ENCODE data around the gene NLGN3.

The NLGN3 gene

GRCh38 chrX:71144651-71145050 is at the start of gene NLGN3:
Gene NLGN3, plus strand, starts transcription at chrX:71144841. Its CDS starts 2,909 bp downstream, at chrX:71147750.
- no peak for DNase-seq (ENCODE audit: low read depth)

DNA sequence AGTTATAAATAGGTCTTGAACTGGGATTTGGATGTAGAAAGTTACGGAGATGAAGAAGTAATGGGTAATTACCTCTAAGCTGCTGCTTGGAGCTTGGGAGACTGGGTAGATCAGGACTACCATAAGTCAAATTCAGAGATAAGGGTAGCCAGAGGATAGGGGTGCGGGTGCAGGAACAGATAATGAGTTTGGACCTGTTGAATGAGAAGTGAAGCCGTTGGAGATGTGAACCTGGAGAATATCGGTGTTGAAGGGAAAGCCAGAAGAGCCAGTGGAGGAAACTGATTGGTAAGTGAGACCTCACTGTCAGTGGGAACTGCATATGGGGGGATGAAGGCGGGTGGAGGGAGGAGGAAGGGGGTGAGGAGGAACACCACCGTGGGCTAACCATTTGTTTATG is 49.6 kb upstream of the NLGN3 start:
- no peak for DNase-seq (ENCODE audit: low read depth)

- peak; percentile 82 for DNase-seq (ENCODE audit: low read depth)
Measured at GRCh38 chrX:71095555-71095980, 49.1 kb upstream of the NLGN3 start, which contains the start of gene FOXO4. Gene FOXO4, plus strand, starts transcription at chrX:71095851. Its CDS starts 678 bp downstream, at chrX:71096529.

- DNase-seq (ENCODE audit: low read depth), result peak; percentile 37
Measured at GRCh38 chrX:71095981-71096759, 48.5 kb upstream of the NLGN3 start.

- no peak for DNase-seq (ENCODE audit: low read depth)
Measured at GRCh38 chrX:71096760-71097032, 47.9 kb upstream of the NLGN3 start.

DNA sequence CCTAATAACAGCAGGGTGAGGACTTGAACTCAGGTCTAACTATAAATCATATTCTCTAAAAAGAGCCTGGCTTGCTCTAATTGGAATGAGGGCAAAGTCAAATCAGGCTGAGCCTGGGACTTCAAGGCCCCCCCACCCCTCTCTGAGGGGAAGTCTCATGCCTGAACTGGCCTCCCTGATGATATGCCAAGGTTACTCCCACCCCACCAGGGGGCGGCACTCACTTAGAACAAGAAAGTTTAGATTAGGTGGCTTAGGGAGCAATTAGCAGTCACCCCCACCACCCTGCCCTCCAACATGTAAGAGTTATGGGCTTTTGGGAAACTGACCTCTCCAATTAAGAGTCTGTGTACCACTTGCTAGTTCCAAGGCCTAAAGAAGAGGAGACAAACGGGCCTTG is 46.3 kb upstream of the NLGN3 start:
- peak; percentile 44 for DNase-seq (ENCODE audit: low read depth)

- no peak for DNase-seq (ENCODE audit: low read depth)
Measured at GRCh38 chrX:71098951-71099506, 45.6 kb upstream of the NLGN3 start.

DNA sequence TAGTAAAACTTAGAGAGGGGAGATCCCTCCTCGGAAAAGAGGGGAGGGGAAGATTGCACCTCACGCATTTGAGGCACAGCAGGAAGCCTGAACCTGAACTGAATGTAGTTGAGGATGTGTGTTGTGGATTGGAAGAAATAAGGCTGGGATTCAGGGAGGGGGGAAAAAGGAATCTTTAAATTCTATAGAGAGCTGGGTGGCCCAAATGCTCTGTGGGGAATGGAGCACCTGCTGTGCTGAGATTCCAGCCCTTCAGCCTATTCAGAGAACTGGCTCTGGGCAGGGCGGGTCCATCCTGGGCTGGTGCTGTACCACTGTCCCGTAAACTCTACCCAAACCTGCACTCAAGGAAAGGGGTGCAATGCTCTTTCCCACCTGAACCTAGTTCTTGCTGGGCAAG is 44.9 kb upstream of the NLGN3 start:
- no peak for DNase-seq (ENCODE audit: low read depth)

DNA sequence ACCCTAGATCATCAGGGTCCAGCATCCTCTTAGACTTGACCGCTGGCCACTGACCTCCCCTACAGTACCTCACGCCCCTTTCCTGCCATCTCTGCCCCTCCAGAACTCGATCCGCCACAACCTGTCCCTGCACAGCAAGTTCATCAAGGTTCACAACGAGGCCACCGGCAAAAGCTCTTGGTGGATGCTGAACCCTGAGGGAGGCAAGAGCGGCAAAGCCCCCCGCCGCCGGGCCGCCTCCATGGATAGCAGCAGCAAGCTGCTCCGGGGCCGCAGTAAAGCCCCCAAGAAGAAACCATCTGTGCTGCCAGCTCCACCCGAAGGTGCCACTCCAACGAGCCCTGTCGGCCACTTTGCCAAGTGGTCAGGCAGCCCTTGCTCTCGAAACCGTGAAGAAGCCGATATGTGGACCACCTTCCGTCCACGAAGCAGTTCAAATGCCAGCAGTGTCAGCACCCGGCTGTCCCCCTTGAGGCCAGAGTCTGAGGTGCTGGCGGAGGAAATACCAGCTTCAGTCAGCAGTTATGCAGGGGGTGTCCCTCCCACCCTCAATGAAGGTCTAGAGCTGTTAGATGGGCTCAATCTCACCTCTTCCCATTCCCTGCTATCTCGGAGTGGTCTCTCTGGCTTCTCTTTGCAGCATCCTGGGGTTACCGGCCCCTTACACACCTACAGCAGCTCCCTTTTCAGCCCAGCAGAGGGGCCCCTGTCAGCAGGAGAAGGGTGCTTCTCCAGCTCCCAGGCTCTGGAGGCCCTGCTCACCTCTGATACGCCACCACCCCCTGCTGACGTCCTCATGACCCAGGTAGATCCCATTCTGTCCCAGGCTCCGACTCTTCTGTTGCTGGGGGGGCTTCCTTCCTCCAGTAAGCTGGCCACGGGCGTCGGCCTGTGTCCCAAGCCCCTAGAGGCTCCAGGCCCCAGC is 43.8 kb upstream of the NLGN3 start:
- DNase-seq (ENCODE audit: low read depth), result no peak

DNA sequence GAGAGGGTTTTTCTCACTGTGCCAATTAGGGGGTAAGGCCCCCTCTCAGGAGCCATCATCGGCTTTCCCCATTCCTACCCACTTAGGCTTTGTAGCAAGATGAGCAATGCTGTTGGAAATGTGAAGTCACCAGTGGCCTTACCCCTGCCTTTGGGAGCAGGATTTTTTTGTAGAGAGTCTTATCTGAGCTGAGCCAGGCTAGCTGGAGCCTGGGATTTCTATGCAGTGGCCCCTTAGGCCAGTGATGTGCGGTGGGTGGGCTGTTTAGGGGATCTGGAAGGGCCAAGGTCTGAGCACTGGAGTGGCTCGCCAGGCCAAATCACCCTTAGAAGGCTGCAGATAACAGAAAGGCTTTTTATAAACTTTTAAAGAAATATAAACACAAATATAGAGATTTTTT is 42.3 kb upstream of the NLGN3 start:
- no peak for DNase-seq (ENCODE audit: low read depth)

DNA sequence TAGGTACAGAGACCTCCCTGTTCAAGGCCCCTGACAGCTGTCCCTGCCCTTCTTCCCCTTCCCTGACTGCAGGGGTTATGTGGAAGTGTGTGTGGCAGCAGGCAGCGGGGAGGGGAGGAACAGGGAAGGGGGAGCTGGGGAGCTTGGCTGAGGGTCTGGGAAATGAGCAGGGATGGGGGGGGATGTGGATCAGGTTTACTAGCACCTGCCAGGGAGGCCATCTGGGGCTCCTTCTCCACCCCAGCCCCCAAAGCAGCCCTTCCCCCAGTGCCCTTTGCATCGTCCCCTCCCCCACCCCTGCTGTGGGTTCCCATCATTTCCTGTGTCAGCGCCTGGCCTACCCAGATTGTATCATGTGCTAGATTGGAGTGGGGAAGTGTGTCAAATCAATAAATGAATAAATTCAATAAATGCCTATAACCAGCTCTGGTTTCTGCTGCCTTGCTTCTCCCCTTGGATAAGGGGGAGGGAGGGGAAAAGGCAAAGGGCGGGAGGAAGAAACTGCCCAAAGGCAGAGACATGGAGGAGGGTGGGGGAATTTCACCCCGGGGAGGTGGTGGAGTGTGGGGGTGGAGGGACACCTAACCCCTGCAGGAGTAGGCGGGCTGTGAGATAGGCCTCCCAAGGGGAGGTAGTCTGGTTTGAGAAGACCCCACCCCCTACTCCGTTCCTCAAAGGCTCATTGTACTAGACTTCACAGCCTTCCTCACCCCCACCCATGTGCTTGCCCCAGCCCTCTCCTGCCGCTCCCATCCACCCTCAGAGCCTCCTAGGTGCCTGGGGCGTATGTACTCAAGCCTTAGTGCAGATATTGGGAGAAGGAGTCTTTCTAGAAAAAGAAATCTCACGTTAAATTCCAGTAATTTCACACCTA is 41.3 kb upstream of the NLGN3 start:
- no peak for DNase-seq (ENCODE audit: low read depth)

DNA sequence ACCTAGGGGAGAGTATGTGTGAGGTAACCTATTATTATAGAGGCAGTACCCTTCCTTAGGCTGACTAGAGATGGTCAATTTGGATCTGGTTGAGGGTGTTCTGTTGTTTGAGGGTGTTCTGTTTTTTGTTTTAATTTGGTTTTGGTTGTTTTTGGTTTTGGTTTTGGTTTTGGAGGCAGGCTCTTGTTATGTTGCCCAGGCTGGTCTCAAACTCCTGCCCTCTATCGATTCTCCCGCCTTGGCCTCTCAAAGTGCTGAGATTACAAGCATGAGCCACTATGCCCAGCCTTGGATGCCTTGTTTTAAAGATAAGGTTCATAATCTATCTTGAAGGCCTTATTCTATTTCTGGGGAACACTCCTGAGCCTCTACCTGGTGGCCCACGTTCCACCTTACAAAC is 39.0 kb upstream of the NLGN3 start:
- DNase-seq (ENCODE audit: low read depth), result no peak

- no peak for DNase-seq (ENCODE audit: low read depth)
Measured at GRCh38 chrX:71106427-71106826, 38.2 kb upstream of the NLGN3 start, which contains the start of gene CXorf65. Gene CXorf65, minus strand, starts transcription at chrX:71106740. Its CDS starts 184 bp downstream, at chrX:71106556.

DNA sequence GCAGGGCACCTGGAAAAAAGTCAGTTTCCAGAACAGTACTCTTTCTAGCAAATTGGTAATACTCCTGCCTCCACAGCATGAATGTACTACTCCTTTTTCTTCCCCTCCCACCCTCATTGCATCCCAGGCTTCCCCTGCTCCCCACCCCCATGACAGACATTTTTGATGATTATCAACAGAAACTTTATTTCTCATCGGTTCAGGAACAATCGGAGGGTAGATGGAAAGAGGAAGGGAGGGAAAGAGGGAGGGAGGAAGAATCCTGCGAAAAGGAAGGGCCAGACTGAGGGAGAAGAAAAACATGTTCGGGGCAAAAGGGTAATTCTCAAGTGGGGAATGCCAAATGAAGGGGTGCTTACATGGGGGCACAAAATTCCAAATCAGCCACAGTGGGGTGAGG is 37.4 kb upstream of the NLGN3 start:
- no peak for DNase-seq (ENCODE audit: low read depth)

GRCh38 chrX:71107762-71108360 is 36.8 kb upstream of the NLGN3 start:
- DNase-seq (ENCODE audit: low read depth), result no peak

- no peak for DNase-seq (ENCODE audit: low read depth)
Measured at GRCh38 chrX:71109051-71109450, 35.6 kb upstream of the NLGN3 start.

DNA sequence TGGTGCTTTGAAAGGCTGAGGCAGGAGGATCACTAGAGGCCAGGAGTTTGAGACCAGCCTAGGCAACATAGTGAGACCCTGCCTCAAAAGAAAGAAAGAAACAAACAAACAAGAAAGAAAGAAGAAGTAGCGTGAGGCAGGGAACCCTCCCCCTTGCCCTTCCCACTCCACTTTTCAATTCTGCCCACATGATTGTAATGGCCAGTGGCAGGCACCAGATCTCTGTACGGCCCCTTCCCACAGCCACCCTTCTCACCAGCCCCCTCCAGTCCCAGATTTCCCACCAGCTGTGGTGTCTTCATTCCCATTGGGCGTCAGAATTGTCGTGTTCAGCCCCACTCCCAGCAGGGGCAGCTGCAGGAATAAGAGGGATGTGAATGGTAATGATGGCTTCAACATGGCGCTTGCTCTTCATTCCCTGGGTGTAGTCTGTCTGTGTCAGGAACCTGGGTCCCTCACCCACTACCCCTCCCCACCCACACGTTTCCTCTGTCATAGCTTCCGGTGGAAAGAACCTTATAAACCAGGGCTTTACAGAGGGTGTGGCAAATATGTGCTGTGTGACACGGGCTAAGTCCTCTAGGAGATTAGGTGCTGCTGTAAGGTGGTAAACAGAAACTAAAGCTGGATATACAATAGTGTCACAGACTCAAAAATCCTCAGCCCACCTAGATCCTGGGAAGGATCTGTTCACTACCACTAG is 33.3 kb upstream of the NLGN3 start, which contains the start of gene IL2RG:
IL2RG (minus strand) TSS at position 437 of the 703 bp plus-strand sequence; CDS start at position 399, 38 bp downstream.
- no peak for DNase-seq (ENCODE audit: low read depth)

GRCh38 chrX:71111921-71112431 is 32.7 kb upstream of the NLGN3 start:
- no peak for DNase-seq (ENCODE audit: low read depth)

- DNase-seq (ENCODE audit: low read depth), result no peak
Measured at GRCh38 chrX:71117358-71117757, 27.3 kb upstream of the NLGN3 start.
